HG02623 (cell line): ENCODE results near the gene CAMK1D.
"Not testable (repeated sequence)": the region's sequence is repeated elsewhere in the genome, so short reads cannot be mapped to it uniquely, and the experiment has no call there.

Source experiments
- ATAC-seq: cut with Tn5 transposase; IDR thresholded peaks from one replicate; pipeline ENCODE4 v1.9.1; 2021; ENCODE audit warnings: moderate library complexity; ENCODE audit not compliant: unreplicated experiment

The CAMK1D gene

DNA sequence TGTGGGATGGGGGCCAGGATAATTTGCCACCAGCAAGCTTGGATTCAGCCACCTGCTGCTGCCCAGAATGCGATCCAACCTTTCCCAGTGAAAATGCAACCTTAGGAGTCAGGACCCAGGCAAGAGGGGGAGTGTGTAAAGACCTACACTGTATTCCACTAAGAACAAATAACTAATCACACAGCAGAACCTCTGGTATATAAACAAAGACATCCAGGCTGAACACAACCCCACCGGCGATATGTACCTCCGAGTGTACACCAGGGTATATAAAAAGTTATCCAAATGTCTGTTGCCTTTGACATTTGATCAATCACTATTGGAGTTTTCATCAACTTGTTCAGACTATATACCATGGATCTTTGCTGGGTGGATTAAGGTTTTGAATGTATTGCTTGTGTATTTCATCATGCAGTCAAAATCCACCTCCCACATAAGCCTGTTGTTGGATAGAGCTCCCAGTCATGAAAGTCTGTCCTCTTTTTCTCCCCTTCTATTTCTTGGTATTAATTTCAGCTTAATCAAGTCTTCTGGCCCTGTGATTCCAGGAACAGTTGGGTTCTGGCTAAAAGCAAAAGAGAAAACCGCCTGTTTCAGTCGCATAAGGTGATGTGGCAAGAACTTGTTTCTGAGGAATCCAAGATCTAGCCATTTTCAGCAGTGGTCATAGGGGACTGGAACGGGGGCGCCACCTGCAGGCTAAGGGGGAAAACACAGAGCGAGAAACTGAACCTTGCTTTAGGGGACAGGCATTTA is 361.4 kb downstream of the CAMK1D start:
- ATAC-seq = peak; percentile 63

DNA sequence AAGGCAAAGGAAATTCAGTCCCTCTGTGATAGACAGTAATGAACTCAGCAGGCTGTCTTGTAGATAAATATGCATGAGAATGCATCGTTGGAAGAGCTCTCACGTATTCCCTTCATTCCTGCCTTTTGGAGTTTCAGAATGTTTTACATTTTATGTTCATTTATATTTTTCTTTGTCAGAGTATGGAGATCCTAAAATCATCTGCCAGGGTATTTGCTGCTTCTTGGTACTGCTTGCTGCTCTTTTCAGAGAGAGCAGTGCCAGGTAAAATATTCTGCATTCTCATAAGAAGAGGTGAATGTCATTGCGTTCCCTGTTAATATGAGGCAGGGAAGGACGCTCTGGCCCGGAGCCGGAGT is 362.0 kb downstream of the CAMK1D start:
- ATAC-seq = no peak

DNA sequence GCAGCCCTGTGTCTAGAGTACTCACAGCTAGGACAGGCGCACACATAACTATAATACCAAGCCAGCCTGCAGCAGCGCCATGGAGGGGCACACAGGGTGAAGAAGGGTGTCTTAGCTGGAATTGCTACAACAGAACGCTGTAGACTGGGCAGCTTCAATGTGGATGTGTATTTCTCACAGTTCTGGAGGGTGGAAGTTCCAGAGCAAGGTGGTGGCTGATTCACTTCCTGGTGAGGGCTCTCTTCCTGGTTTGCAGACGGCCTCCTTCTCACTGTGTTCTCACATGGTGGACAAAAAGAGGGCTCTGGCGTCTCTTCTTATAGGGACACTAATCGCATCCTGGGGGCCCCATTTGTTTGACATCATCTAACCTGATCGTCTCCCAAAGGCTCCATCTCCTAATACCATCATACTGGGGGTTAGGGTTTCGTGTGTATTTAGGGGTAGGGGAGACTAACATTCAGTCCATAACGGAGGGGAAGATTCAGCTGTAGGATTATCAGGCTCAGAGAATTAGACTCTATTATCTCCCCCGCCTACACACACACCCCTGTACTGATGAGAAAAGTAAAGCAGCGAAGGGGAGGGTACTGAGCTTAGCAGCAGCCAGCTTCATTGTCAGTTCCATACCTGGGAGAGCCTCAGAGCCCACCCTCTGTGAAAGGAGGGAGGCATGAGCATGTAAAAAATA is 363.1 kb downstream of the CAMK1D start:
- no peak for ATAC-seq

DNA sequence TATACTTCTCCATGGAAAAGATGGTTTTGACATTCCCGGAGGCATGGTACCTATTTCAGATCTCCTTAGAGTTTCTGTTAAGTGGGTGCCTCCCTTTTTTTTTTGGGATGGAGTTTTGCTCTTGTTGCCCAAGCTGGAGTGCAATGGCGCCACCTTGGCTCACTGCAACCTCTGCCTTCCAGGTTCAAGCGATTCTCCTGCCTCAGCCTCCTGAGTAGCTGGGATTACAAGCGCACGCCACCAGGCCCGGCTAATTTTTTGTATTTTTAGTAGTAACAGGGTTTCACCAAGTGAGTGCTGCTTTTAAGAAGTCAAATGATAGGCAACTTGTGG is 363.6 kb downstream of the CAMK1D start:
- ATAC-seq = not testable (repeated sequence)

DNA sequence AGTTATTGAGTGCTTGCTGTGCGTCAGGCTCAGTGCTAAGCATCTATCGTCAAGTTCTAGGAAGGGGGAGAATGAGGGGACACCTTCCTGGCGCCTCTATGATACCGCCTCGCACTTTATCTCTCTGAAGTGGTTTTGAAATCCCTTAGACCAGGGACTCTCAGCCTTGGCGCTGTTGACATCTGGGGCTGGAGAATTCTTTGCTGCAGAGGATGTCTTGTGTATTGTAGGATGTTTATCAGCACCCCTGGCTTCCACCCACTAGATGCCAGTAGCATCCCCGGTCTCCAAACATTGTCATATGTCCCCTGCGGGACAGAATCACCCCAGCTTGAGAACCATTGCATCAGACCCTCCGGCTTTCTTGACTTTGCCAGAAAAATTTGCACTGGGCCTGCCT is 366.7 kb downstream of the CAMK1D start:
- ATAC-seq = no peak

DNA sequence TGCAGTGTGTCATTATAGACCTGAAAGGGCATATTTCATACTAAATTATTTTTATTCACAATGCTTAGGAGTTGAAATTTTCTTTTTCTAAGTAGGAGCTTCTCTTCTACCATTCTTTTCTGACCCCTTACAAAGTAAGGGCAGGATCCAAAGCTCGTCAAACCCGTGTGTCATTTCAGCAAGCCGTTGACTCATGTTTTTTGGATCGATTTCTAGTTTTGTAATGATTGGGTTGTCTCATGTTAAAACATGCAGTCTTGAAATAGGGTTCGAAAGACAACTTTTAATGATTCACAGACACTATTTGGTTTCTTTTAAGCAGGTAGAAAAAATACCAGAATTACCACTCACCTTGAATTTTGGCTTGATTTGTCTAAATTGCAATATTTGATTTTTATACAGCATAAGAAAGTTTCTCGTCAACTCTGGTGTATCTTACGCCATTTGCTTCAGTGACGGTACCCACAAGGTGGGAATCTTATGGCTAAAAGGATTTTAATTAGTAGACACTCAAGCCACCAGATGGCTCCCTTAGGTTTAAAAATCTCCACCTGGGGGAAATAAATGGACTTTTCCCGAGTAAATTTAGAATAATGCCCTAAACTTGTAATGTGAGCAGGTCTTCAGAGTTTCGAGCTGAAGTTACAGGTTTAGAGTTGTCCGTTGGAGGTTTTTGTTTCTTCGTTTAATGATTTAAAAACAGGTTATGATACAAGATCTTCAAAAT is 368.8 kb downstream of the CAMK1D start:
- ATAC-seq = no peak

DNA sequence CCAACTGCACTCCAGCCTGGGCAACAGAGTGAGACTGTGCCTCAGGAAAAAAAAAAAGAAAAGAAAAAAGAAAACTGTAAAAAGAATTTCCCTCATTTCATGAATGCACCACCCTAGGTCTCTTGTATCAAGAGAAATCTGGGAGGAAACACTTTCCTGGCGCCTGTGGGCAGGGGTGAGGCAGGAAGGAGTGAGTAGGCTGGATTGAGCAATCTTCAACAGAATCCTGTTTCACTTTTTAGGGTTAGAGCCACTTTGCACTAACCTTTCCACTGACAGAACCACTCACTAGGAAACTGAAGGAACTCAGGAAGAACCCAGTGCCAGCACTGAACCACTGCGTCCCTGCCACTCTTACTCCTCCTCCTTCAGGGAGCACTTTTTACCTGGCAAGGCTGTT is 370.0 kb downstream of the CAMK1D start:
- no peak for ATAC-seq

DNA sequence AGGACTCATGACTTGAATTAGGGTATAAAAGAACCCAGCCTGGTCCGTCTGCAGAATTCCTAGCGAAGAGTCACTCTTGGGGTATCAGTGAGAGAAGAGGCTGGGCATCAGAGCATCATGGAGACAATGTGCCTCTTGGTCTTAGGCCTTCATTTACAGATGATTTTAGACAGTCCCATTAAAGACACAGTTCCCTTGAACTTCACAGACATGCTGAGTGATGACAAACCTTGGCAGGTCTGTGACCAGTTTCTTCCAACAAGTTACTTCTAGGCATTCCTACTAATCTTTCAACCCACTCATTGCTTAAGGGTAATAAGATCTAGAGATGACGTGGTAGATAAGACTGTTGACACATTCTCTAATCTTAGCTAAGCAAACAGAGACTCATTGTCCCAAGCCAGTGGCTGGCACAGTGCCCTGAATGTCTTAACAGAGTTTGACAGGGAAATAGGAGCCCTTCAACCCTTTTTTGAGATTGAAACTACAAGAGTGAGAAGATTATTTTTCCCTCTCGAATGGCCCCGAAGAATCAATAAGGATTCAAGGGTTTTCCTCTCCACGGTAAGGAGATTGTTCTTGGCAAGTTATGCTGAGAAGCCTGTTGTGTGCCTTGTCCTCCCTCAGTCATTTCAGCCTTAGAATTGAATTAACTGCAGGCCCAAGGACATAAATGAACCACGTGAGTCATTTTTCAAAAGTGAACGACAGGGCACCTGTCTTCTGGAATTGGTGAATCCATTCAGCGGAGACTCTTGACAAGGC is 371.1 kb downstream of the CAMK1D start:
- ATAC-seq = no peak

DNA sequence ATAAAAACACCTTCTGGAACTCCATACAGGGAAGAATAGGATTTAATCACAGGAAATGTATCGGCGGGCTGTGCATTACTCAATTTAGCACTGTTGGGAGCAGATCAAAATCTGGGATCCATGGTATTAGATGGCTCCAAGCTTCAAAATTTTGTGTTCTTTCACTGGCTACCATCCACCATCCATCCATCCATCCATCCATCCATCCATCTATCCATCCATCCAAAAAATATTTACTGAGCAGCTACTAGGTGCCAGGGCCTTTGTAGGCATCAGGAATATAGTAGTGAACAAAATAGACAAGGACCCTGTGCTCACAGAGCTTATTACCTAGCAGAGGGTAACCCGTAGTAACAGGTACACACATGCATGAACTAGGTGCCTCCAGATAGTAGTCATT is 372.0 kb downstream of the CAMK1D start:
- no peak for ATAC-seq

DNA sequence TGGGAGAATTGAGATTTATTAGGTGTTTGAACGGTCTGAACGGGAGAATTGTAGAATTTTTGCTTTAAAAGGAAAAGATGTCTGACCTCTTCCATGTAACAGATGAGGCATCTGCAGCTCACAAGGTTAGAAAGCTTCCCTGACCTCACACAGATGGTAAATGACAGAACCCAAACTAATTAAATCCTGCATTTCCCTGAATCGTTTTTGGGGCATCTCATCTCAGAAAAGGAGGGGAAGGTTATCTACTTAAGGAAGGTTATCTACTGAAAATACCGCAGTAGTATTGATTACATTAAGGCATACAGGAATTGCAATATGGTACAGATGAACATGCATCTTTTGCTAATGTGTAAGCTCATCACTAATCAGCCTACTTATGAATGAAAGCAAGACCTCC is 373.9 kb downstream of the CAMK1D start:
- no peak for ATAC-seq

DNA sequence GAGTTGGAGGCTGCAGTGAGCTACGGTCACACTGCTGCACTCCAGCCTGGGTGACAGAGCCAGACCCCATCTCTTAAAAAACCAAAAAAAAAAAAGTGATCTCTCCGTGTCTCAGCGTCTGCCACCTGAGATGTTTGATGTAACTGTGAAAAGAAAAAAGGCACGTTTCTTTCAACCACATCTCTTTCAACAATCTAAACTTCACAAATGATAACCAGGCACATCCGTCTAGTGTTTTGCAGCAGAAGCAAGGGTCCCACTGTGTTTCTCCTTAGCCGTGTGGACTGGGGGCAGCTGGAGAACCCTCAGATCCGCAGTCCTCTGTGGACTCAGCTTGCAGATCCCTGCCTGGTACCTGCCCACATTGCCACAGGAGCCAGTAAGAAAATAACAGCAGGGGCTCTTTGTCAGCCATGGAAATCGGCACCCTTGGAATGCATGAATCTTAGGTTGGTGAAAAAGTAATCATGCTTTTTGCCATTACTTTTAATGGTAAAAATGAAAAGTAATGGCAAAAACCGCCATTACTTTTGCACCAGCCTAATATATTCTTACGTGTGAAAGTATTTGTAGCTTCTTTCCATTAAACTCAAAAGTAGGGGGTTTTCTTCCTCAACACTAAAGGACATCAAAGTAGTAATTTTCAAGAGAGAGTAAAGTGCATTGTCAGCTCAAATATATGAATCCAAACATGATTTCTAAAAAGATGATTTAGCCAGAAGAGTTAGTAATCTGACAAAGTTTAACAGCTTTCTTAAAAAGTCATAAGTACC is 375.6 kb downstream of the CAMK1D start:
- ATAC-seq = no peak

DNA sequence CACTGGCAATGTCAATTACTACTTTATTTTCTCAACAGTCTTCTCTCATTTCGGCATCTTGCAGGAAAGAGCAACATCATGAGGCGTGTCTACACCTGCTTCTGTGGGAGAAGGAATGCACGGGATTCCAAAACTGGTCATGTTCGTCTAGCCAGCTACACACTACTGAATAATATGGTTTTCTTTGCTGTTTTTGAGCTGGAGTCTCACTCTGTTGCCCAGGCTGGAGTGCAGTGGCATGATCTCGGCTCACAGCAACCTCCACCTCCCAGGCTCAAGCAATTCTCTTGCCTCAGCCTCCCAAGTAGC is 376.2 kb downstream of the CAMK1D start:
- not testable (repeated sequence) for ATAC-seq

DNA sequence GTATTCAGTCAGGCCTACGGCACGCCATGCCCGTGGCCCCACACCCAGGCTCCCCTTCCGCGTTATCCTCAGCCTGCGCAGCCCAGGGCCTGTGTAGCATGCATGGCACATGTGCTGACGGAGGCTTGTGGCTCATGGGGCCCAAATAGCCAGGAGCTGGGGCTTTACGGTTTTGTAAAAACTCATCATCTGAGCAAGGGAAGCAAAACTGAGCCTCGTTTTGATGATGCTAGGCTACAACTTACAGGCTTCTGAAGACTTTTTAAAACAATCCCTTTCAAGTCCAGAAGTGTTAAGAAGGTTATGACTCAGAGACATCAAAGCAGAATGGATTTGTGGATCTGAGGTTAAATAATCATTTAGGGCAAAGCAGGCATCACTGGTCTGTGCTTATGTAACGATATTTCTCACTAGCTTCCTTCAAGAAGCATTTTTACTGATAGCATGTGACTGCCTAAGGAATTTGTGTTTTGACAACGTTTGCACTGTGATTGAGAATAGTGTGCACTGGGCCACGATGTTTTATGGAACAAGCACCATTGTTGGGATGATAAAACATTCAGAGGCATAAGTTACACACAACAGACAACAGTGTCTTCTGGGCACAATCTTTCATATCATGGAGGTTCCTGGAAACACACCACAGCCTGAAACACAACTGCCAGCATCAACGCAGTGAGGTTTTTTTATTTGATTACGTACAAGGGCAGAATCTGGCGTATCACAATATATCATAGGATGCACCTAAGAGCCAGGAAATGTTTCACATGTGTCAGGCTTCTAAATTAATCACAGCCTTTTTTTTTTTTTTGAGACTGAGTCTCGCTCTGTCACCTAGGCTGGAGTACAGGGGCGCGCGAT is 377.9 kb downstream of the CAMK1D start:
- ATAC-seq = no peak

DNA sequence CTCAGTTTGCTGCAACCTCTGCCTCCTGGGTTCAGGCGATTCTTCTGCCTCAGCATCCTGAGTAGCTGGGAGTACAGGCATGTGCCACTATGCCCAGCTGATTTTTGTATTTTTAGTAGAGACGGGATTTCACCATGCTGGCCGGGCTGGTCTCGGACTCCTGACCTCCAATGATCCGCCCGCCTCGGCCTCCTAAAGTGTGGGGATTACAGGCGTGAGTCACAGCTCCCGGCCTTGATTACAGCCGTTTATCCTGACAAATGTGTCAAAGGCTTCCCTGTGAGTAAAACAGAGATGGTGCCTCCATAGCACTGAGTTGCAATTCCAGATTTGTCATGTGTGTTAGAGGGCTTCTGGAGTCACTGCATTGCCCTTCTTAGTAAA is 378.5 kb downstream of the CAMK1D start:
- ATAC-seq = no peak

DNA sequence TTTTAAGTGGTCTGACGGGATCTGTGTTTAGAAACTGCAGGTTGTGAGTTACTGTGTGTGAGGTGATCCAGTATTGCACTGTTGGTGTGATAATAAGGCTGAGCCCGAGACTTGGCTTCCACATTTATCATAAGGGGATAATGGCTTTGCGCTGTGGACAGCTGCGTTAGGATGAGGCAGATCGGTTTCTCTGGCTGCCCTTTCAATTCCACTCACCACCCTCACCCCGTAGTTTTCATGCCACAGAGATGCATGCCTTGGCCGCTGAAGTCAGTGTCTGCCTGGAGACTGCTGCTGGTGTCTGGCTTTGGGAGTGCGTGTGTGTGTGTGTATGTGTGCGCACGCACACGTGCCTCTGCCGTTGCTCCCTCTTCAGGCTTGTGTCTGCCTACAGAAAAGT is 379.1 kb downstream of the CAMK1D start:
- no peak for ATAC-seq

DNA sequence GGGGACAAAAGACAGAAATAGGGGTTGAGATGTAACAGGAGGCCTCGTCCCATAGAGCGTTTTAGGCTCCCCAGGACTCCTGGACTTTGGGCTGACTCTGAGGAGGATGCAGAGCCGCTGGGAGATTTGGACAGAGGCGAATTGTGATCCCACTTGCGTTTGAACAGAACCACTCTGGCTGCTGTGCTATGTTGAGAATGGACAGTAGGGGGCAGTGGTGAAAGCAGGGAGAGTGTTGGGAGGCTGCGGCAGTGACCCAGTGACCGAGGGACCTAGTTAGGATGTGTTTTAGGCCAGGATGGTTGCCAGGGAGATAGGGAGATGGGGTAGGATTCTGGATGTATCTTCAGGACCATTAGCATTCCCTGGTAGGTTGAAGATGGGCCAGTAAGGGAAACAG is 380.5 kb downstream of the CAMK1D start:
- no peak for ATAC-seq

DNA sequence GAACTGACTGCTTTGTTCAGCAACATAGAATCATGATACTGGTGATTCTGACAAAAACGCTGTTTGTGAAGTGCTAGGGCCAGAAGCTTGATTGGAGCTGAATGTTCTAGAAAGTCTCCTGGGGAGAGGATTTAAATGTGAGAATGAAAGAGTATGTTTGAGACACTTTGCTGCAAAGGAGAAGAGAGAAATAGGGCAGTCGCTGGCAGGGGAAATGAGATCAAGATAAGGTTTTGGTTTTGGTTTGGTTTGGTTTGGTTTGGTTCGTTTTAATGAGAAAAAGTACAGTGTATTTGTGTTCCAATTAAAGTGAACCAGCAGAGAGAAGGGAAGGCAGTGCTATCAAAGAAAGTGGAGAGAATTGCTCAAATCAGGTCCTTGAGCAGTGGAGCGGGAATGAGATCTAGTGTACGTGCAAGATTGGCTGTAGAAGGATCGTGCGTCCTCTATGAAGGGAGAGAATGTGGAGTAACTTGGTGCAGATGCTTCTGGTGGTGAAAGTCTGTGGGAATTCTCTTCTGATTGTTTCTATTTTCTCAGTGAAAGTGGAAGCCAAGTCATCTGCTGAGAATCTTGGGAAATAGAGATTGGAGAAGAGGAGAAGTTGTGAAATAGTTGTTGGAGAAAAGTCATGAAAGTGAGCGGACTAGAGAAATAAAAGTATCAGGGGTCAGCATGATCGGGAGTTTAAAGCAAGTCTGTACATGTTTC is 381.6 kb downstream of the CAMK1D start:
- no peak for ATAC-seq

DNA sequence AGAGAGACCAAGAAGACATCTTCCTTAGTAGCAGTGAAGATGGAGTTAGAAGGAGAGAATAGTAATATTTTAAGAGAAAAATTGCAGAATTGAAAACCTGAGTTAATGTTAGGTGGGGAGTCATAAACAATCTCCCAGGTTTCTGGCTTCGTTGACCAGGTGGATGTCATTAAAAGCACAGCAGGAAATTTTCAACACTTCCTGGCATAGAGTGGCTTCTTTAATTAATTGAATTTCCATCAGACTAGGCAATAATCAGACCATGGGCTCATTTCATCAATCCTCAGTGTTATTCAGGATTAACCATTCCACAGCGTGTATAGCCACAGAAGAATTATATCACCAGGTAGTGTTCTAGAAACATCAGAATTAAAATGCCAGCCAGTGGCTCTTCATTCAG is 383.9 kb downstream of the CAMK1D start:
- no peak for ATAC-seq

DNA sequence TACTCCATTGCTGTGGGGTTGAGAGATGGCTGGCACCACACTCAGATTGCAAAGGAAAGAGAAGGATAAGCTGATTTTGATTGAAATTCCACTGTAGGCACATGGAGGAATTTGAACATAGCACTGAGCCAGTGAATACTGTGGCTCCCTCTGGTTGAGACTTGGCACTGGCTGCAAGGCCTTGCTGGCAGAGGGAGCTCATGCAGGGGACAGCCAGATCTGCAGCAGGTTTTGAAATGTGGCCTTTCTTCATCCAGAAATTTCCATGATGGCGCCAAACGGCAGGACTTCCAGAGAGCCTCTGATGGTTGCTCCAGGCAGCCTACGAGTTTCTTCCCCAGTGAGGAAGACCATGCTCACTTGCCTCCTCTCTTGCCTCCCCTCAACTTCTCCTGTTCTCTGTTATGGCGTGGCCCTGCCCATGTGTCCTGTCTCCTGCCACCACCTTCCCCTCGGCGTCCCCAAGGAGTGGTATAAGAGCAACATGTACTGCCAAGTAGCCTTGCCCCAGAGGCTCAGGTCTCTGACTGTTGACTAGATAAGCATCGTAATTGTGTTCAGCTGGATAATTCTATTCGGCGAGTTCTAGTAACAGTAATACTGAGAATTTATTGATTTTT is 386.6 kb downstream of the CAMK1D start:
- no peak for ATAC-seq
